Activated effector memory CD4-positive, alpha-beta T cell treated with anti-CD3 and anti-CD28 coated beads, Interleukin-2, amount 50 U/mL, for 16 hours (primary cell): Measurements from ENCODE around the gene HDAC4.
A peak's percentile ranks its signal among the peaks of the same experiment; 100 is the strongest.

ENCODE experiments used
- DNase-seq: peaks from one replicate; pipeline ENCODE4 v3.0.0-alpha.2; 2020

HDAC4 gene

GRCh38 chr2:239381709-239382134 is 19.1 kb downstream of the HDAC4 start:
- DNase-seq = peak; percentile 64

DNA sequence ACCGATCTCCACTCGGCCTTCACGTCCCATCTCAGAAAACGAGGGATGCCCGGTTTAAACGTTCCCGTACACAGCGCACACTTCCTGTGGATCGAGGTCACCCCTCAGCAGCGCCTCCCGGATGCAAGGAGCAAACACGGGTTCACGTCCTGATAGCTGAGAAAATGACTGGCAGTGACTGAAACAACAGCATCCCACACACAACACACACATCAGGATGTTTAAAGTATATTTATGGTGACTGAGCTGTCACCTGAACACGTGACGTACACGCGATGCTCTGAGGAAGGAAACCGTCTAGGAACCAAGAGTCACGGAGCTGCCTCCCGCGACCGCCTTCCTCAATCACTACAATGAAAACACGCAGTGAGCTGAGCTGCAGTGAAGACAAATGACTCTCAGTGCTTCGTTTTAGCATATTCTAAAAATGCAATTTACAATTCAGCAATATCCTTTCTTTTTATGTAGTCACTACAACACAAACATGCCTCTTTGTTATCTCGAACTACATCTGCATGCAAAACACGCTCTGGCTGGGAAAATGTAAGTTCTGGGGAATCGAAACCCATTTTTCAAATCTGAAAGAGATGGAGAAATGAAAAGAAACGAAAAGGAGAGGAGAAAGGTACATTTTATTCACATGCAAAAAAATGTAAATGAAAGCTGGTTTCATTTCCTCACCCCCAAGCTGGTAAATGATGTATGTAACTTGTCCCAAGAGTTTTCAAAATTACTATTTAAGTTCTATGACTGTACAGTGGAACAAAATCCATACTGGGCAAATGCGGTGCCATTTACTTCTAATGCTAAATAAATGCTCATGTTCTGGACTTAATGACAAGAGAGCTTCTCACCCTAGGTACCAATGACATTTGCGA is 19.8 kb downstream of the HDAC4 start:
- peak; percentile 88 for DNase-seq

- peak; percentile 61 for DNase-seq
These were observed 21.1 kb downstream of the HDAC4 start for GRCh38 chr2:239379641-239380170.

- no peak for DNase-seq
These were observed 21.7 kb downstream of the HDAC4 start for GRCh38 chr2:239378918-239379640.

DNA sequence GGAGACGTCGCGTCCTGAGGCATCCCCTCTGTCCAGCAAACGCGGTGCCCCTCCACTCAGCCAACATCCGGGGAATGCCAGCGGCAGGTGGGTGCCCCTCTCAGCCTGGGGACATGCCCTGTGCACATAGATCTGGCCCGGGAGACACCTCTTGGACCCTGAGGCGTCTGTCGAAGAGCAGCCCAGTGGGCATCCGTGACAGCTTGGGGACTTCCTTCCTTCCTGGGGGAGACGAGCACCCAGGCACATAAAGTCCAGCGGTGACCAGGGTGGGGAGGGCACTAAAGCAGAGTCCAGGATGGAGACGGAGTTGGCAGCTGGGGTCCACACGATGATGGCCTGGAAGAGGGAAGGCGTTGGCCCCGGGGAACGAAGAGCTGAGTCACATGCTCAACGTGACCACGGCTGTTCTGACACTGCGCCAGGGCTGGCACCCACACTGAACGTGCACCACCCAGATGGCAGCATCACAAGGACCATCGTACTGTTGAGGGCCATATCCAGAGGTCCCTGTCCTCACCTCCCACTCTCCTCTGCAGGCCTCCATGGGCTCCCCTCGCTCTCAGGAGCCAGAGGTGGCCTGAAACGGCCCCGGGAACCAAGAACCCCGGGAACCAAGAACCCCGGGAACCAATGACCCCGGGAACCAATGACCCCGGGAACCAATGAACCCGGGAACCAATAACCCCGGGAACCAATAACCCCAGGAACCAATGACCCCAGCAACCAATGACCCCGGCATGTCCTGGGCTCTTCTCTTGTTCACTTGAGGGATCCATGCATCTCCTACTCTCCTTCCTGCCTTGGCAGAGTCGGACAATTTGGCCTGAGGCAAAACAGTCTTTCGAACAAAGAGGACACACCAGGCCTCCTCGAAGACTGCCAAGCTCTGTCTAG is 22.6 kb downstream of the HDAC4 start:
- DNase-seq = no peak

DNA sequence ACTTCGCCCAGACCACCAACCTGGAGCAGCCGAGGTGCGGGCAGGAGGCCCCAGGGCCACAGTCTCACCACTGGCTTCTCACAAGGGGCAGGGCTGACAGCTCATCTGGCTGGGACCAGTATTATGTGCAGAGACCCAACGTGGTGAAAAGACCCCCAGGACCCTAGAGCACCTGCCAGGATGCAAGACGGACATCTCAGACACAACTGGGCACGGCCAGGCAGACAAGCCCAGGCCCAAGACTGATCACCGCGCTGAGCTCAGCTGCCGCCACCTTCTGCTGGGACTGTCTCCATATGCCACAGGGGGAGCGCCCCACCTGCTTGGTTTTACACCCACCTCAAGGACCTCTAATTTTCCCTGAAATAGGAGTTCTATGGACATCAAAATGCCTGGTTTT is 23.2 kb downstream of the HDAC4 start:
- no peak for DNase-seq

GRCh38 chr2:239376942-239377531 is 23.8 kb downstream of the HDAC4 start:
- DNase-seq = peak; percentile 24

GRCh38 chr2:239376351-239376750 is 24.5 kb downstream of the HDAC4 start:
- DNase-seq = peak; percentile 60

DNA sequence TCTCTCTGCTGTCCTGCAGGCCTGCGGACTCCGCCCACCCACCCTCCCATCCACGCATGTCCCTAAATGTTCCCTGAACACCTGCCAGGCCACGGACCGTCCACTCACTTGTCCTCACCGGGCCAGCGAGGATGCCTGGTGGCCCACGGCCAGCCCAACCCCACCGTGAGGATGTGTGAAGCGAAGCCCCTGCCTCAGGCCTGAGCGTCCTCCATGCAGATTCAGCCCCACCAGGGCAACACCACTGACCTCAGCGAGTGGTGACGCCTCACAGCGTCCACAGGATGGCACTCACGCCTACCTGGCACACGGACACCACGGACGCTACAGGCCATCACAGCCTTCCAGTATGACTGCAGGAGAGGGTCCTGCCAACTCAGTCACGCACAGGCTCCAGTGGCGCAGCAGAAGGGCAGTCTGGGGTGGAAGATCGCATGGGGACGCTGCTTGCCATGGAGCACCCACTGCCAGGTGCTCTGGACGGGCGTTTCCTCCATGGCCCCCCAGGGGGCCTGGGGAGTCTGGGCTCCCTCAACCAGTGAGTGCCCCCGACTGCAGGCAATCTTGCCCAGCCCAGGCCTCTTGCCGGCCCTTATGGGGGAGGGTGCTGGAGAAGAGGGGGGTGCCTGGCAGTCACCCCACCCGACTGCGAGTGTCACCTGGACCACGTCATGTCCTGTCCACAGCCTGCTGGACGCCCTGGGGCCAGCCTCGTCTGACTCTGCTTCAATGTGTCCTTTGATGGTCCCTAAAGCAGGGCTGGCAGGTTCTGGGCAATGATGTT is 25.4 kb downstream of the HDAC4 start:
- peak; percentile 60 for DNase-seq

DNA sequence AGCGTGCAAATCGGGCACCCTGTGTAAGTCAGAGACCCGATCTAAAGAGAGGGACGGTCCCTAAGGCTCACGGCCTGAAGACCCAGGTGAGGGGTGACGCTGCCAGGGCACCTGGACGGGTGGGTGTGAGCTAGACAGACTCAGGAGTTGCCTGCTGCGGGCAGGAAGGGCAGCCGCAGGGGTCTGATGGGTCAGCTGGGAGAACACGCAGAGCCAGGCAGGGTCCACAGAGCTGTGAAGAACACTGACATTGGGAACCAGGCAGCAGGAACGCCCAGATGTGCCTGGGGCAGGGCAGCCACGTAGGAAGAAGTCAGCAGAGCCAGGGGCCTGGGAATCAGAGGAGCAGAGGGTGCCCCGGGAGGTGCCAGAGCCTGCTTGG is 25.9 kb downstream of the HDAC4 start:
- no peak for DNase-seq

DNA sequence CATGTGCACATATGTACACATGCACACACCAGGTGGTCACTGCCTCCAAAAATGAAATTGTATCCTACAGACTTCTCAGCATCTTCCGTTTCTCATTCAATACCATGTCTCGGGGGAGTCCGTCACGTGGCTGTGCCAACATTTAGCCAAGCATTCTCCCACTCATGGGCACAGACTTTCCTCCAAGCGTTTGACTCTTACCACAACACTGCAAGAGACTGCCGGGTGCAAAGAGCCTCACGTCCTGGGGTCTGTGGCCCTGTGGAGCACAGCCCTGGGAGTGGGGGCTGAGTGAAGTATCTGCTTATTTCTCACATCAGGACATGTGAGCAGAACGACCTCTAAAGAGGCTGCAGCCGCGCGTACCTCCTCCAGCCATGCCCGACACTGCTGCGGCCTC is 28.0 kb downstream of the HDAC4 start:
- no peak for DNase-seq

GRCh38 chr2:239371726-239372686 is 28.8 kb downstream of the HDAC4 start:
- peak; percentile 61 for DNase-seq

DNA sequence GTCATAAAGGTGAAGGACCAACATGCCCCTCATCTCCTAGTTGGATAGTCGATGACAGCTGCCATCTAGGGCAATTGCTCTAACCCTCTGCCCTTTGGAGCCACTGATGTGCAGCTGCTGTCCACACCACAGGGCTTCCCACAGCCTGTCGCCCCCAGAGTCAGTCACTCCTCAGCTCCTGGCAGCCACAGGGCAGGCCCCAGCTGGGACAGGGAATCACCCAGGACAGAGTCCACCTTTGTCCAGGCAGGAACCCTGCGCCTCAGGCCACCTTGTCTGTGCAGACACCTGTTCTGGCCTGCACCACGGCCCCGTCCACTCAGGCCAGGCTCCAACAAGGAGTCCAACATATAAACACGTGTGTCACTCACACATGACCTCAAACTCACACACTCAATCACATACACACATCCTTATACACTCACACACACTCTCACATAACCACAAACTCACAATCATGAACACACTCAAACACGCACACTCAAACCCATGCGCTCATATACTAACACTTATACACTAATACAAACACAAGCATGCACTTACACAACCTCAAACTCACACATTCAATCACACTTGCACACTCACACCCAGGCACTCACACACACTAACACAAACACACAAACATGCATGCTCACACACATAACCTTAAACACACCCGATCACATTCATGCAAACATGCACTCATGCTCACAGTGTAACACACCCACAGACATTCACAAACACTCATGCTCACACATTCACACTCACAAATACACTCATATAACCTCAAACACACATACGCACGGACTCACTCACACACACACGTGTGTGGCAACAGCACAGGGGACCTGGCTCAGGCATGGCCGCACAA is 29.7 kb downstream of the HDAC4 start:
- no peak for DNase-seq

- DNase-seq = no peak
These were observed 30.4 kb downstream of the HDAC4 start for GRCh38 chr2:239370403-239370802.

GRCh38 chr2:239369631-239370161 is 31.1 kb downstream of the HDAC4 start:
- peak; percentile 88 for DNase-seq

DNA sequence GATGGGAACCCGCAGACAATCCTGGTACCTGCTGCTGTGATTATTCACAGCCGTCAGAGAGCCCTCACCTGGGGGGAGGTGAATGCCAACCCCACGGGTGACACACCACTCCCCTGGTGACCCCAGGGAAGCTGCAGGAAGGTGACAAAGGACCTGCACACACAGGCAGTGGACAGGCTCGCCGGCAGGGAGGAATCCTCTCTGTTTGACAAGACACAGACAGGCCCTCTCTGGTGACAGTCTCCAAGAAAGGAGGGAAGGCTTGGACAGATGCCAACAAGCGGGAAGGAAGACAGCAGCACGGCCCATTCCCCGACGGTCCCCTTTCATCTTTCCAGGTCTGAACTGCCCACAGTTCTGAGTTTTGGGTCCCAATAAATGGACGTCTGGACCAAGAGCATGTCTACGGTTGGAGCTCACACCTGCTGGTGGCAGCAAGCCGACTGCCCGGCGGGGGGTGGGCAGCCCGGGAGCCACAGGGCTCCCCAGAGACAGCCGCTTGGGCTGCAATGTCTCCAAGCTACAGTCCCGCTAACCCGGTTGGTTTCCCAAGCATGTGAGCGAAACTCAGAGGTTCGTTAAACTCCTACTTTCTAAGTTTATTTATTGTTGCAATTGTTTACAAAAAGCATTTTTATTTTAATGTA is 31.8 kb downstream of the HDAC4 start:
- peak; percentile 62 for DNase-seq

DNA sequence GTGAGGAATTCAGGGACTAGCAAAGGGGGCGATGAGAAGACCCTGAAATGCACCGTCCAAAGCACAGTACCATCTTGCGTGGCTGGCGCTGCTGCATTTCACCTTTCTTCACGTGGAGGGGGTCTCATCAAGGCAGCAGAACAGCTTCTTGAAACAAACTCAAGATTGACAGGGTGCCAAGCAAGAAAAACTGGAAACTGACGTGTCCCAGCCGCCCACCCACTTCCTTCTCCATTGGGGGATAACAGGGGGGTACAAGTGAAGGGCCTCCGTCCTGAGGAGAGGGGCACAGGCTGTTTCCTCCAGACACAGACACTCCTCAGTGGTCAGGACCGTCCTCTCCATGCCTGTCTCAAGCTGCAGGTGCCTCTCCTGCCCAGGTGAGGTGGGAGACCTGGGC is 32.5 kb downstream of the HDAC4 start:
- DNase-seq = peak; percentile 51

DNA sequence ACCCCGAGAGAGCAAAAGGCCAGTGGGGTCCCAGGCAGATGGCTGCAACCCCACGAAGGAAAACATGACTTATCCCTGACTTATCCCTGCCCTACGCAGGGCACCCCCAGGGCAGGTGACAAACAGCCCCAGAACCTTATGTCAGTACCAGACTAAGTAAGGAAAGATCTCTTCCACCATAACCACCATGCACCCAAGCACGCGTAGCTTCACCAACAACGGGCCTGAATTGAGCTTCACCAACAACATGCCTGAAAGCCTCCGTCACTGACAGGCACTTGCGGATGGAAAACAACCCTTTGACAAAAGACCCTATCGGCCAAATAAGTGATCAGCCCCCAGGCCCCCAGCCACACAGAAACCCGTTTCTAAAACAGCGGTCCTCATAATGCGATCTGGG is 34.1 kb downstream of the HDAC4 start:
- no peak for DNase-seq
